CD4-positive, alpha-beta T cell treated with Interleukin-4 for 1 hour (primary cell): ENCODE measurements around the gene PIGT.

Experiments
- DNase-seq, 2 donors: peaks; one replicate each; pipeline ENCODE4 v3.0.0-alpha.2; 2020 to 2022

The PIGT gene

DNA sequence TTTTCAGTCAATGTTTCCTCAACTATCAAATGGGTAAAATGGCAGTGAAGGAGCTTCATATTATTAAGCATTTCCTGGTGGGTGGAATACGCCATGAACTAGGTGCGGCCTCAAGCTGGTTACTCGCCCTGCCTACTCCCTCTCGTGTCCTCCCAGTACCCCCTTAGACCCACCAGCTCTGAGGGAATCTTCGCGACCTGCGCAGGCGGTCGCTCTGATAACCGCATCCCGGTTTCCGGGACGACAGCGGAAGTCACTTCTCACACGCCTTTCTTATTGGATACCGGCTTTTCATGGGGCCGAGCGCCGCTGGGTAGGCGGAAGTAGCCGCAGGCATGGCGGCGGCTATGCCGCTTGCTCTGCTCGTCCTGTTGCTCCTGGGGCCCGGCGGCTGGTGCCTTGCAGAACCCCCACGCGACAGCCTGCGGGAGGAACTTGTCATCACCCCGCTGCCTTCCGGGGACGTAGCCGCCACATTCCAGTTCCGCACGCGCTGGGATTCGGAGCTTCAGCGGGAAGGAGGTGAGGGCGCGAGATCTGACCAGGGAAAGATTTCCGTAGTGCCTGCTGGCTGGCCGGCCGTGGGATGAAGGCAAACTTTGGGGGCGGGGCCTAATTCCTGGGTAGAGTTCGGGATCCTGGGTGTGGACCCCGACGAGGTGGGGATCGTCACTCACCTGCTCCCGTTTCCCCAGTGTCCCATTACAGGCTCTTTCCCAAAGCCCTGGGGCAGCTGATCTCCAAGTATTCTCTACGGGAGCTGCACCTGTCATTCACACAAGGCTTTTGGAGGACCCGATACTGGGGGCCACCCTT is at the start of gene PIGT:
TSS of gene PIGT (plus strand) at position 320 of the 816 bp plus-strand sequence. CDS start at position 336, 16 bp downstream.
- peak; percentile 91 to 92 for DNase-seq

DNA sequence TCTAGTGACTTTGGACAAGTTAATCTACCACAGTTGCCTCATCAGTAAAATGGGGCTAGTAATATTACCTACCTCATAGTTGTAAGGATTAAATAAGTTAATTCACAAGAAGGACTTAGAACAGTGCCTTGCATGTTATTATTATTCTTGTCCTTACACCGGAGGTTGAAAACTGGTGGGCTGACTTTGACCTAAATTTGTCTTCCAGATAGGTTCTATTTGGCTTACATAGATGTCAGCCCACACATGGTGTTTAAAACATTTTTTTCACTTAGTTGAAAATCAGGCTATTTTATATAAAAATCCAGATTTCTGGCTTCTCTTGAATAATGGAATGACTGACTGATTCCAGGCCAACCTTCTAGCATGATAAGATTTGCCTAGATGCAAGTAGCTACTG is 49.7 kb upstream of the PIGT start:
- no peak for DNase-seq

DNA sequence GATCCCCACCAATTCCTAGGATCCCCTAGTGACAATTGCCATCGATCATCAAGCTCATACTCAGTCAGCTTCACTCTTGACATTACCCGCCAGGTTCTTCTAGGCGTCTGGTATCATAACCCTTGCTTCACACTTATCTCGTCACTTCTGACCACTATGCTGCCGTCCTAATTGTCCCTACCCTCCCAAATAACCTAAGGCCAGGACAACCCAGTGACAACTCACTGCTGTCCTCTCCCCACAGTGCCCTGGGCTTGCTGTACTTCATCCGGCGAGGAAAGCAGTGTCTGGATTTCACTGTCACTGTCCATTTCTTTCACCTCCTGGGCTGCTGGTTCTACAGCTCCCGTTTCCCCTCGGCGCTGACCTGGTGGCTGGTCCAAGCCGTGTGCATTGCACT is 49.3 kb upstream of the PIGT start:
- no peak for DNase-seq

DNA sequence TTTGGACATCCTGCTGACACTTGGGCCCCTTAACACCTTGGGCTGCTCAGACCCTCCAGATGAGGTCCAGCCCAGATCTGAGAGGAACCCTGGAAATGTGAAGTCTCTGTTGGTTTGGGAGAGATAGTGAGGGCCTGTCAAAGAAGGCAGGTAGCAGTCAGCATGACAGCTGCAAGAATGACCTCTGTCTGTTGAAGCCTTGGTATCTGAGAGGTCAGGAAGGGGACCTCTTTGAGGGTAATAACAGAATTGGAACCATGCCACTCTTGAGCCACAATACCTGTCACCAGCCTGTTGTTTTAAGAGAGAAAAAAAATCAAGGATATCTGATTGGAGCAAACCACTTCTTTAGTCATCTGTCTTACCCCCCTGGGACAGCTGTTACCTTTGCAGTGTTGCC is 48.8 kb upstream of the PIGT start:
- DNase-seq, result no peak

DNA sequence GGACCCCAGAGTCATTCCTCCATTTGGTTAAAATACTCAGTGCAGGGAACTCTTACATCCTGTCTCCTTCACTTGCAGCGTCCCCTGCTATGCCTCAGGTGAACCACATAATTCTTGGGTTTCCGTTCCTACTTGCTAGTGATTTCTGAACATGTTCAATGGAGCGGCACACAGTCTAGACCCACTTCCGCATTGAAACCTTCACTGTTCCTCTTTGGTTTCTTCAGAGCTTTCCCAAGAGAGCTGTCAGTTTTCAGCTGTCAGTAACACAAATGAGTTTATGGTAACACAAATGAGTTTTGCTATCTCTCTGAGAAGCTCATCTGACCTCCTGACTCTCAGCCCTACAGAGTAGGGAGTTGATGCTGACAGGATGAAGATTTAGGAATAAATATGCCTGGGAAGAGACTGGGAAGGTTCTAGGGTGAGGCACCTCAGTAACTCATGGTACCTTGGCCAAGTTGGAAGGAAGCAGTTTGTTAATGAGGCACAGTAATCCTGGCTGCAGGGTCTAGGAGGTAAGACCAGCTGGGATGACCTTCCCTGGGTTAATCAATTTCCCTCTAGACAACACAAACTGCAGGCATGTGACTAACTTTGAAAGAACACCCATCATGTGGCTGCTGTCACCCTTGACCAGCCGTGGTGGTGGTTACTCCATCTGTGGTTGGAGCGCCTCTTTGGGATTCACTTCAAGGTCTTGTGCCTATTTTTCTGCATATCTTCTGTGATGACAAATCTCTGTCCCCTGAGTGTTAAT is 47.5 kb upstream of the PIGT start:
- peak; percentile 66 to 80 for DNase-seq

DNA sequence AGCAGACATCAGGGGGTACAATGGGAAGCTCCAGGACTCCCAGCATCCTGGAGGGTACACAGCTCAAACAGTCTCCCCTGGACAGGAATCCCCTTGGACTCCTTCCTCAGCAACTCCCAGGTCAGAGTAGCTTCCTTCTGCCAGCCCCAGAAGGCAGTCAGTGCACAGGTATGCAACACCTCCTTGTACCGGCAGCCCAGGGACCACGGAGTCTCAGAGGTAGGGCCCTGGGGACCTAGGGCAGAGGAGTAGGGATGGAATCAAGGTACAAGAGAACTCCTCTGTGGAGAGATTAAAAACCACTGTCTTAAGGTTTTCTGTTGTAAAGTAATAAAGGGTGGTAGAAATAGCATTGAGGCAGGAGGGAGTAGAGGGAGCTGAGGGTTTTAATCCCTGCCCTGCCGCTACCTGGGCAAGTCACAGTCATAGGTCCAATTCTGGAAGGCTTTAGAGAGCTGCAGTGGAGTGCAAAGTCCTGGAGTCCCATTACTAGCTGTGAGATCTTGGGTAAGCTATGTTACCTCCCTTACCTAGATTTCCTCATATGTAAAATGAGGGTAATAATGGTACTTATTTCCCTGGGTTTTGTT is 45.3 kb upstream of the PIGT start:
- no peak for DNase-seq

DNA sequence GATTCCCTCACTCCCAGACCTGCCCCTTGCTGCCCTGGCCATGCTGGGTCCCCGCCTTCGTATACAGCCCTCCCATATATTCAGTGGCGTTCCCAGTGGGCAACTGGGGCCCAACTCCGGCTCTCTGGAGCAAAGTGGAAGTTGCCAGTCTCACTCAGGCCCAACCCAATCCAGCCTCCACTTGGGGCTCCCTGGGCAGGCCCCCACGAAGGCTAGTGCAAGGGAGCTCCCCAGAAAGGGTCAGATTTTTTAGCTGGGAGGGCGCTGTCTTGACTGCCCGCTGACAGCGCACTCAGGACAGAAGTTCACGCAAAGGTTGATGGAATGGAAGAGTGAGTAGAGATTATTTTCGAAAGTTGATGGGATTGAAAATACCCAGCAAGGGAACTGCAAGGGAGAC is 43.7 kb upstream of the PIGT start:
- no peak for DNase-seq

DNA sequence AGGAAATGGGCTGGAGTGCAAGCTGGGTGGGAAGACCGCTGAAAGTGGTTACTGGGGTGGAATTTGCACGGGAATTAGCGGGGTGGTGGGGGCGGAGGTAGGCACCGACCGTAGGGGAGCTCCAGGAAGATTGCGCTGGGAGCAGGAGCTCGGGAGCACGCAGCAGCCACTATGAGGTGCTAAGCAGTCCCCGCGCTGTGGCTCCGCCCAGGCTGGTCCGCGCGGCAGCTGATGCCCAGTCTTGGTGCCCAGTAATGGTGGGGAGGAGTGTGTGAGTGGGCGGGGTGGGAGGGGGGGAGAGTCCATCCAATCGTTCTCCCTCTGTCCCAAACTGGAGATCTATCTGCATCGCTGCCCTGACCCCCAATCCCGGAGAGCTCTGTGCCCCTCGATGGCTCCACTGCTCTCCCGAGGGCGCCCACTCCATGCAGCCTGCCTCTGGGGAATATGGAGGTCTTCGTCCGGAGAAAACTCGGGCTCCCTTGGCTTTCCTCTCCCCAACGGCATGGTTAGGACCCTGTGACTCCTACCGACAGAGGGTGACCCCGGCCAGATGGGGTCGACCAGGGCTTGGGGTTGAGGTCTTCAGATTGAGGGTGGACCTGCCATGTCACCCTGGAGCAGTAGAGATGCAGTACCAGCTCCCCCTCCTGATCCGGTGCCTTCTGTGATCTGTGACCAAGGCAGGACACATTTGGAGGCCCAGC is 43.1 kb upstream of the PIGT start:
- DNase-seq, result no peak

DNA sequence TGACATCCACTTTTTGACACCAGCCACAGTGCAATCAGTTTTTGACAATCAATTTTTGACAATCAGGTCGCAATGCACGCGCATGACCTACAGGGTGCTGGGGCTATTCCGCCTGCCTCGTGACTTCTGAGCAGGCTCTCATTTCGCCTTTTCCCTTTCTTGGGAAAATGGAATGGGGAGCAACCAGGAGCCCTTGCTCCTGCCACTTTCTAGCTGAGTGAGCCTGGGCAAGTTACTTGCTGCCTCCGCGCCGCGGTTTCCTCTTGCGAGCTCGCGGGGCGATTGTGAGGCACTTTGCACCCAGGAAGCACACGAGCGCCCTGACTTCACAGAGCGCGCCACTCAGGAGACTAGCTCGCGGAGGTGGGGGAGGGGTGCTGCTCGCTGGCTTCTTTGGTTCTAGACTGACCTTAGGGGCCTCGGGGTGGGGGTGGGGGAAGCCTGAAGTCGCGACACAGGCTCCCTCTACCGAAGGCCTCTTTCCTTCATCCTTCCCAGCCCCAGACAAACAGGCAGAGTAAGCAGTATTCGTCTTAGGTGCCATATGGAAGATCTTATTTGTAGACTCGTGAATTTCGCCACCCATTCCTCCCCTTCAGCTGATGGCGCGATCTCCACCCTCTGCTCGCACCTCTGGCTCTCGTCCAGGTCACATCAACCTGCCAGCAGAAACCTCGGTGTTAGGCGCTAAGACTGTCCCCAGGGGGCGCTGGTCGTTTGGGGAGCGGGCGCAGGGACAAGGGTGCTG is 42.4 kb upstream of the PIGT start:
- DNase-seq, result peak; percentile 90

DNA sequence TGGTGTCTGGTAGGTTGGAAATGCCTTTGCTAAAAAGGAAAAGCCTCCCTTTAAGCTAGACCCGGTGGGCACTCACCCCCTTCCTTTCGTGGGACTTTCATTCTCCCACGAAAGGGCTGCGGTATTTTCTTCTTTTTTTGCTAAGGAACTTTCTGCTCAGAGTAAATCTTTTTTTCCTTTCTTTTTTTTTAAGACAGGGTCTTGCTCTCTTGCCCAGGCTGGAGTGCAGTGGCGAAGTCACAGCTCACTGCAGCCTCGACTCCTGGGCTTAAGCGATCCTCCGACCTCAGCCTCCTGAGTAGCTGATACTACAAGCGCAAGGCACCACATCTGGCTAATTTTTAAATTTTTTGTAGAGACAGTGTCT is 41.9 kb upstream of the PIGT start:
- DNase-seq, result no peak

DNA sequence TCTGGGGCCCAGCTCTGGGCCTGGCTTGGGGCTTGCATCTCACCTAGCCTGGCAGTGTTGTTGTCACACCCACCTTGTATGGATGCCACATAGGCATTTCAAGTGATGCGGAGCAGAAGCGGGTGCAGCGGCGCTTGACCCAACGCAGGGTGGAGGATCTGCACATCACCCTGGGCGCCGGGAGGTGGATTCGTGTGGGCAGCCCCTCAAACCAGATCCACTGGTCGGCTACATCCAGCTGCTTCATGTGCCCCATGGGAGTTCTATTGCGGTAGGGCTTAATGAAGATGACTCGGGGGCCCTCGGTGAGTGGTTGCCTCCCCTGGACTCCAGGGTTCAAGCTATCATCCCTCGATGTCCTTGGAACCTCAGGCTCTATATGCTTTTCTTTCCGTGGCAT is 41.0 kb upstream of the PIGT start:
- no peak for DNase-seq

DNA sequence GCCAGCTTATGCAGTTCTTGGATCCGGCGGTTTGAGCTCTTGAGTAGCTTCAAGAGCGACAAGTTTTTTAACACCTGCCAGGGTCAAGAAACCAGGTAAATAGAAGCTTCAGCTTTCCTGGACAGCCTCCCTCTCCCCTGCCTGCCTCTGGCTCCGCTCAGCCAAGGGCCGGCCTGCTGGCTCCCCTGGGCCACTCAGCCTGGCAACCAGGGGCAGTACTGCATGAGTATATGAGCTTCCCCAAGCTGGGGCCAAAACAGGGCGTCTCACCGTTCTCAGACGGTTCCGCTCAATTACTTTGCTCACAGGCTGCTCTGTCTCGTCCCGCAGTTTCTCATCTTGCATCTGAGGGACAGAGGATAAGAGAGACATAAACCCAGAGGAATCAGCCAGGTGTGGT is 38.7 kb upstream of the PIGT start:
- DNase-seq, result no peak

DNA sequence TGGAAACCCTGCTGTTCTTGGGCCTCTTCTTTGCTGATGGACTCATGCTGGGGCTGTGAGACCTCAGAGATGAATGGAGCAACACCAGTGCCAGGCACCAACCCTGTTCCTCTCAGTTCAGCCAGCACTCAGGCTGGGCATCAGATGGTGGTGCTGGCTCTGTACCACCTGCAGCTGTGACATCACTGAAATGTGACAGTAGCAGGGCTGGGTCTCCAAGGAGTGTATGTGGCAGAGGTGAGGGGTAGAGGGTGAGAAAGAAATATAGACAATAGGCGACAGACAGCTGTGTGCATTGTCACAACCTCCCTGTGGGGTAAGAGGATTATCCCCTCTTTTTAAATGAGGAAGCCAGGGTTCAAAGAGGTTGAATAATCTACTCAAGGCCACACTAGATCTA is 37.8 kb upstream of the PIGT start, which contains the start of gene TP53TG5:
TSS of gene TP53TG5 (minus strand) at position 135 of the 400 bp plus-strand sequence. CDS start at position 46, 89 bp downstream.
- DNase-seq, result no peak

DNA sequence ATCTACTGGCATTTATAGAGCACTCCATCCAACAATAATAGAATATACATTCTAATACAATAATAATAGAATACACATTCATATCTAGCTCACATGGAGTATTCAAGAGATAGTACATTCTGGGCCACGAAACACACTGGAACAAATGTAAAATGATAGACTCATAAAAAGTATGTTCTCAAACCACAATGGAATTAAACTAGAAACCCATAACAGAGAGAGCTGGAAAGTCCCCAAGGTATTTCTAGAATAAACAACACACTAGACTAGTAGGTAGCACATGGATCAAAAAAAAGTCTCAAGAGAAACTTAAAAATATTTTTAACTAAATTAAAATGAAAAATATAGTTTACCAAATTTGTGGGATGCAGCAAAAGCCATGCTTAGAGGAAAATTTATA is 28.7 kb upstream of the PIGT start:
- no peak for DNase-seq

DNA sequence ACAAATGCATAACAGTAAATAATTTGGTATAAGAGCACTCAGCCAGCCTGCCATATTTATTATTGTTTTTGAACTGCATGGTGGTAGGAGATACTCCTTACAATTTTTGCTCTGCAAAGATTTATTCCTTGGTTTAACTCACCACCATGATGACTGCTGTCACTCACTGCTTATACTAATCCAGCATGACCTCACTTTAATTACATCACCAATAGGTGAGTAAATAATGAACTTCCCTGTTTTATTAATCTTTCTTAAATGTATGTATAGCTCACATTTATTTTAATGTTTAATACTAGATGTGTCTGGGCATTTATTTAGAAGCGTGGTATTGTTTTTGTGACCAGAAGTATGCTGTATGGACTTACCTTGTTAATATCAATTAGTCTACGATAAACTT is 25.0 kb upstream of the PIGT start:
- no peak for DNase-seq

DNA sequence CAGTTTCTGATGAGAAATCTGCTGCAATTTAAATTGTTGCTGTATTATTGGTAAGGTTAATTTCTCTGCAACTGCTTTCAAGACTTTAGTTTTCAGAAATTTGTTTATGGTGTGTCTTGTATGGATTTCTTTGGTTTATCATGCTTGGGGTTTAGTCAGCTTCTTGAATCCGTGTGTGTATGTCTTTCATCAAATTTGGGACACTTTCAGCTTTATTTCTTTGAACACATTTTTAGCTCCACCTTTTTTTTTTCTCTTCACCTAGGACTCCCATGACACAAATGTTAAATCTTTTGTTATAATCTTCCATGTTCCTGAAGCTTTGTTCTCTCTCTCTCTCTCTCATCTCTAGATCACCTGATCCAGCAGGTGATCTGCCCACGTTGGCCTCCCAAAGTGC is 24.4 kb upstream of the PIGT start:
- DNase-seq, result no peak

DNA sequence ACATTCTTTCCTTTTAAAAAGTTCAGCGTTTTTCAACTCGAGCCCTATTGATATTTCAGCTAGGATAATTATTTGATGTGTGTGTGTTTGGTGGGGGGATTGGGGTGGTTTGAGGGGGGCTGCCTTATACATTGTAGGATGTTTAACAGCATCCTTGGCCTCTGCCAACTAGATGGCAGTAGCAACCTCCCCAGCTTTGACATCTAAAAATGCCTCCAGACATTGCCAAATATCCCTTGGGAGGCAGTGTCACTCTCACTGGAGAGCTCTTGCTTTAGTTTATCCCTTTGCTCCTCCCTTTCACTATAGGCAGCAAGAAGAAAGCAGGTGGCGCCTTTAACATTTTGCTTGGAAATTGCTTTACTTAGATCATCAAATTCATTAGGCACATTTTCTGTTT is 23.2 kb upstream of the PIGT start:
- no peak for DNase-seq

DNA sequence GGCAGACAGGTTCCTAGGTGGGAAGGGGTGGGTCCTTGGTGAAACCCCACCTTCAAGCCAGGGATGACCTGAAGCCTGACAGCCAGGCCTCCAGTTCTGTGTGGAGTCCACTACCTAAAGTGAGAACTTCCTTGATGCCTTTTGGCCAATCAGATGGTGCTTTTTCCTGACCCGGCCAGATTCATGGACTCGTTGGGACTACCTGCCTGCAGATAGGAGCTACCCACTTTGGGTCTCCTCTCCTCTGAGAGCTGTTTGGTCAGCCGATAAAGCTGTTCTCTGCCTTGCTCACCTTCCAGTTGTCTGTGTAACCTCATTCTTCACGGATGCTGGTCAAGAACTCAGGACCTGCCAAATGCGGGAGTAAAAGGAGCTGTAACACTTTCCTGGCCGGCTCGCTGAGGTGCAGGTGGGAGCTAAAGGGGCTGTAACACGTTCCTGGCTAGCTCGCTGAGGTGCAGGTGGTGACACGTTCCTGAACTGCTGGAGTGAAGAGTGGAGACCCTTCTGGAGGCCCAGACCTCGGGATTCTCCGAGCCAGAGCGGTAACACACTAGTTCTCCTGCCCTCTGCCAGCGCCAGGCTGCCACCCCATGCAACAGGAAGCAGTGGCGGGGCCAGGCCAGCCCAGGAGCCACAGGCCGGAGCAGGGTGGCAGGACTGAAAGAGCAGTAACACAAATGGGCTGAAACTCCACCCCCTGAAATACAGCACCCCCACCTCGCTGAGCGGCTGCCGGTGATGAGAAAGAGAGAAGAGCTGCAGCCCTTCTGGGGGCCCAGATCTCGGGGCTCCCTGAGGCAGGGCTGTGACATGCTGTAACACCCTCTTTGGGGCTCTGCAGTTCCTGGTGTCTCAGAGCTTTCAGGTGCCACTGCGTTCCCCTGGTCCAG is 21.5 kb upstream of the PIGT start:
- DNase-seq, result no peak

DNA sequence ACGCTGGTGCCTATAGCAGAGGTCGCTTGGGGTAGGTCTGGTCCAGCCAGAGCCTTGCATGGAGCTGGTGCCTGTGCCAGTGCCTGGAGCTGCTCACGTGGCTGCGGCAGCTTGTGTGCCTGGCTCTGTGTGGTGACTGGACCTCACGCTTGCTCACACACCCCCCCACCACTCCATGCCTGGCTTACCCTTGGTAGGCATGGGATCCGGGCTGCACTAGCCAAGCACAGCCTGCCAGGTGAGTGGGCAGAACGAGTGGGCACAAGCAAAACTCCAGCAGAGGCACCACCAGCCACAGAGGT is 20.9 kb upstream of the PIGT start:
- no peak for DNase-seq

DNA sequence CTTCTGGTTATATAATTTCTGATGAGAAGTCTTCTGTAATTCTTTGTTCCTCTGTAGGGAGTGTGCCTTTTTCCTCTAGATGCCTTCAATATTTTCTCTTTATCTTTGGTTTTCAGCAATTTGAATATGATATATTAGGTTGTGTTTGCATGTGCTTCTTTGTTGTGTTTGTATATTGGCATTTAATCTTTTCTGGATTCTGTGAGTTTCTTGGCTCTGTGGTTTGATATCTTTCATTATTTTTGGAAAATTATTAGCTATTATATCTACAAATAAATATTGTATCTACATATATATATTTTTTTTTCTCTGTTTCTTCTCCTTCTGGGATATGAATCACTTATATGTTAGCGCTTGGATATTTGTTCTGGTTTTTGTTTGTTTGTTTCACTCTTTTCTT is 16.9 kb upstream of the PIGT start:
- DNase-seq, result no peak

DNA sequence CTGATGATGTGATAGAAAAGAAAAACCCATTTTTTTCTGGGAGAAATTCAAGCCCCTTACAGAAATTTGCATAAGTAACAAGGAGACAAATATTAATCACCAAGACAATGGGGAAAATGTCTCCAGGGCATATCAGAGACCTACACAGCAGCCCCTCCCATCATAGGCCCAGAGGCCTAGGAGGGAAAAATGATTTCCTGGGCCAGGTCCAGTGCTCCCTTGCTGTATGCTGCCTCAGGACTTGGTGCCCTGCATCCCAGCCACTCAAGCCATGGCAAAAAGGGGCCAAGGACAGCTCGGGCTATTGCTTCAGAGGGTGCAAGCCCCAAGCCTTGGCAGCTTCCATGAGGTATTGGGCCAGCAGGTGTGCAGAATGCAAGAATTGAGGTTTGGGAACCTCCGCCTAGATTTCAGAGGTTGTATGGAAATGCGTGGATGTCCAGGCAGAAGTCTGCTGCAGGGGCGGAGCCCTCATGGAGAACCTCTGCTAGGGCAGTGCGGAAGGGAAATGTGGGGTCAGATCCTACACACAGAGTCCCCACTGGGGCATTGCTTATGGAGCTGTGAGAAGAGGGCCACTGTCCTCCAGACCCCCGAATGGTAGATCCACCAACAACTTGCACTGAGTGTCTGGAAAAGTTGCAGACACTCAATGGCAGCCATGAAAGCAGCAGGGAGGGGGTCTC is 15.5 kb upstream of the PIGT start:
- DNase-seq, result no peak
